Measurements from ENCODE around the gene HMCN2.

HMCN2 gene

GRCh38 chr9:130438382-130438981 is 172.9 kb downstream of the HMCN2 start:
- no peak for DNase-seq

GRCh38 chr9:130441031-130441430 is 175.5 kb downstream of the HMCN2 start:
- no peak for DNase-seq

- no peak for DNase-seq
Observed at GRCh38 chr9:130442746-130443455, 177.3 kb downstream of the HMCN2 start.

GRCh38 chr9:130443456-130443801 is 177.9 kb downstream of the HMCN2 start:
- no peak for DNase-seq

- DNase-seq = no peak
Observed at GRCh38 chr9:130443840-130444492, 178.4 kb downstream of the HMCN2 start.

- peak; percentile 39 to 75 for DNase-seq
Observed at GRCh38 chr9:130444565-130445221, 179.1 kb downstream of the HMCN2 start, which contains the start of gene ASS1. ASS1 (plus strand) TSS chr9:130444961; CDS start chr9:130452229, 7,268 bp downstream.

- DNase-seq = no peak
Observed at GRCh38 chr9:130445268-130445983, 179.9 kb downstream of the HMCN2 start.

- no peak for DNase-seq
Observed at GRCh38 chr9:130446101-130446861, 180.7 kb downstream of the HMCN2 start.

- no peak for DNase-seq
Observed at GRCh38 chr9:130447193-130447816, 181.7 kb downstream of the HMCN2 start.

- no peak for DNase-seq
Observed at GRCh38 chr9:130448035-130448624, 182.6 kb downstream of the HMCN2 start.

- DNase-seq = no peak
Observed at GRCh38 chr9:130448771-130449603, 183.4 kb downstream of the HMCN2 start.

GRCh38 chr9:130450344-130451003 is 184.9 kb downstream of the HMCN2 start:
- peak in 1 of 2 experiments; percentile 44 for DNase-seq

- DNase-seq = no peak
Observed at GRCh38 chr9:130451004-130451390, 185.4 kb downstream of the HMCN2 start.

- peak; percentile 93 for DNase-seq
Observed at GRCh38 chr9:130451509-130452388, 186.2 kb downstream of the HMCN2 start.

GRCh38 chr9:130452835-130453234 is 187.3 kb downstream of the HMCN2 start:
- no peak for DNase-seq

- DNase-seq = peak; percentile 89 to 91
Observed at GRCh38 chr9:130453487-130453886, 187.9 kb downstream of the HMCN2 start.

GRCh38 chr9:130454096-130454811 is 188.7 kb downstream of the HMCN2 start:
- DNase-seq = no peak

- no peak for DNase-seq
Observed at GRCh38 chr9:130454812-130455325, 189.3 kb downstream of the HMCN2 start.

All from SHP77 (cell line).